GM21423 (cell line): ENCODE data around the gene LRRC73.
"Not testable (repeated sequence)": the region's sequence is repeated elsewhere in the genome, so short reads cannot be mapped to it uniquely, and the experiment has no call there.

Source experiments
- ATAC-seq: cut with Tn5 transposase; IDR thresholded peaks from one replicate; pipeline ENCODE4 v1.9.1; 2021; ENCODE audit warnings: mild to moderate bottlenecking, moderate library complexity; ENCODE audit not compliant: unreplicated experiment

LRRC73 gene

DNA sequence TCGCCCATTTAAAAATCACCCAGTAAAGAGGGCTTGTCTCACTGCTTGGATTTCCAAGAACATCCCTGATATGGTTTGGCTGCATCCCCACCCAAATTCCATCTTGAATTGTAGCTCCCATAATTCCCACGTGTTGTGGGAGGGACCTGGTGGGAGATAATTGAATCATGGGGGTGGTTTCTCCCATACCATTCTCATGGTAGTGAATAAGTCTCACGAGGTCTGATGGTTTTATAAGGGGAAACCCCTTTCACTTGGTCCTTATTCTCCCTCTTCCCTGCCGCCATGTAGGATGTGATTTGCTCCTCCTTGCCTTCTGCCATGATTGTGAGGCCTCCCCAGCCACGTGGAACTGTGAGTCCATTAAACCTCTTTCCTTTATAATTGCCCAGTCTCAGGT, 42.9 kb downstream of the LRRC73 start:
- not testable (repeated sequence) for ATAC-seq

DNA sequence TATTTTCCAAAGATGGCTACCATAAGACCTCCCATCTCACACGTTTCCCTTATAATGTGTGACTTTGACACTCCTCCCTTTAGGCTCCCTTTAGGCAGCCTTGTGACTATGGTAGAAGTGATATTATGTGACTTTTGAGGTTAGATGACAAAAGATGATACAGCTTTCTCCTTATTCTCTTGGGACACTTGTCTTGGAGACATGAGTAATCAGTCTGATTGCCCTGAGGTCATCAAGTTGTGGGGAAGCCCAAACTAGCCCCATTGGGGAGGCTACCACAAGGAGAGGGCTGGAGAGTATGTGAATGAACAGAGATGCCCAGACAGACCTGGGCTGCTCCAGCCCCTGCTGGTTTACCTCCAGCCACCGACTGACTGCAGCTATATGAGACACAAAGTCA, 44.2 kb downstream of the LRRC73 start:
- ATAC-seq, result no peak

DNA sequence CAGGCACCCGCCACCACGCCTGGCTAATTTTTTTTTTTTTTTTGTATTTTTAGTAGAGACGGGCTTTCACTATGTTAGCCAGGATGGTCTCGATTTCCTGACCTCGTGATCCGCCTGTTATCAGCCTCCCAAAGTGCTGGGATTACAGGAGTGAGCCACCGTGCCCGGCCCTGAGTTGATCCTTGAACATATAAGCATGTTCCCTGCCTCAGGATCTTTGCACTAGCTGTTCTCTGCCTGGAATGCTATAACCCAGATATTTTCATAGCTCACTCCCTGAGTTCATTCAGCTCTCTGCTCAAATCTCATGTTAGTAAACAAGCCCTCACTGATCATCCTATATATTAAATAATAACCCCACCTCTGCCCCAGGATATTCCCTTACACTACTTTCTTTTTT, 45.8 kb downstream of the LRRC73 start:
- no peak for ATAC-seq

DNA sequence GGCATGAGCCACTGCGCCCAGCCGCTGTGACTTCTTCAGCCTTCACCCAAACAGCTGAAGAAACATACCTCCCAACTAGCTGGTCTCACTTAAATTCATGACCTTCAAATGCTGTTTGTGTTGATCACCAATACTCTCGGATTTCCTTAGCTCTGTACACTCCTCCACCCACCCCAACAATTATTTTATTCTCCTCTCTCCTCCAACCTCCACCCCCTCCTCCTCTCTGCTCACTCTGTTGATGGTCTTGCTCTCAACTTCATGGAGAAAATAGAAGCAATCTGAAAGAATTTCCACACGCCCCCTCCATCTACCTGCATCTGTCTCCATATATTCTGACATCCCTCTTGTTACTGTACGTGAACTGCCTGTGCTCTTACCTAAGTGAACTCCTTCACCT, 48.2 kb downstream of the LRRC73 start:
- ATAC-seq, result no peak

DNA sequence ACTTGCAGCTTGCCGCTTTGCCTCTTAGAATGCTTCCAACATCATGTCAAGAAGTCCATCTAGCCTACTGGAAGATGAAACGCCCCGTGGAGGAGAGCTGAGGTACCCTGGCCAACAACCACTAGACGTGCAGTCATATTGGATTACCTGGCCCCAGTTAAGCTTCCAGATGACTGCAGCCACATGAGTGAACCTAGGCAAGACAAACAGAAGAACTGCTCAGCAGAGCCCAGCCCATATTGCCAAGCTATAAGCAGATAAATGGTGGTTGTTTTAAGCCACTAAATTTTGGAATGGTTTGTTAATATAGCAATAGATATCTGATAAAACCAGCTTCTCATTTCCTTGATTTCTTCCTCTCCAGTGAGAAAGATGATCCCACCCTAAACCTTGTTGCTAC, 50.1 kb downstream of the LRRC73 start:
- no peak for ATAC-seq

DNA sequence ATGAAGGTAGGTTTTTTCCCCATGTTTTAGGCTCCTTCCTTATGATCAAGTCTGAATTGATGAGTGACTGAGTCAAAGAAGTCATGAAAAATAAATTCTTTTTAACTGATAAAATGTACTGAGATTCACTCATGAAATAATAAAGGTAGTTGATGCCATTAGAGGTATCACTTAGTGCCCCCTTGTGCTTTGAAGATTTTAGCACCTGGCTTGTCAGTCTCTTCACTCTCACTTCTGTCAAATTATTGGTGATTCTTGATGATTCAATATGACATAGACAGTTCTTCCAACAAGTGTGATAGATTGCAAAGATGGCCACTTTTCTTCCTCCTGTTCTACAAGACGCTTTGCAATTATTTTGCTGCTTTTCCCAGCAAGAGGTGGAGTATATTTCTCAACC, 50.6 kb downstream of the LRRC73 start:
- no peak for ATAC-seq

DNA sequence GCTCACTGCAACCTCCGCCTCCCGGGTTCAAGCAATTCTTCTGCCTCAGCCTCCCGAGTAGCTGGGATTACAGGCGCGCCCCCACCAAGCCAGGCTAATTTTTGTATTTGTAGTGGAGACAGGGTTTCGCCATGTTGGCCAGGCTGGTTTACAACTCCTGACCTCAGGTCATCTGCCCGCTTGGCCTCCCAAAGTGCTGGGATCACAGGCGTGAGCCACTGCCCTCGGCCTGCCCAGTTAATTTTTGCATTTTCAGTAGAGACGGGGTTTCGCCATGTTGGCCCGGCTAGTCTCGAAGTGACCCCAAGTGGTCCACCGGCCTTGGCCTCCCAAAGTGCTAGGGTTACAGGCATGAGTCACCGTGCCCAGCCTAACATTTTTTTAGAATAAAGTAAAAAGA, 52.0 kb downstream of the LRRC73 start:
- not testable (repeated sequence) for ATAC-seq

DNA sequence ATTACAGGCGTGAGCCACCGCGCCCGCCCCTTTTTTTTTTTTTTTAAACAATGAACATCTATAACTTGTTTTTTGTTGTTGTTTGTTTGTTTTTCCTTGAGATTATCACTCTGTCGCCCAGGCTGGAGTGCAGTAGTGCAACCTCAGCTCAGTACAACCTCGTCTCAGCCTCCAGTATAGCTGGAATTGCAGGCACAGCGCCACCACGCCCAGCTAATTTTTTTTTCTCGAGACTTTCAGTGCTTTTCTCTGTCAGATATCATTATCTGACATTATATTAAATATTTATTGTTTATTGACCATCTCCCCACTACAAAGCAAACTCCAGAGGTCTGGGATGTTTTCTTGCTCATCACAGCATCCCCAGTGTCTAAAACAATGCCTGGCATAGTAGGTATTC, 52.5 kb downstream of the LRRC73 start:
- ATAC-seq, result no peak
